Stimulated activated CD8-positive, alpha-beta memory T cell treated with anti-CD3 and anti-CD28 coated beads, Interleukin-4, amount 100 ng/mL, for 4 hours (primary cell): ENCODE results near the gene NUP133.
"Not testable (repeated sequence)": the region's sequence is repeated elsewhere in the genome, so short reads cannot be mapped to it uniquely, and the experiment has no call there.

Experiments used
- DNase-seq, 2 donors: peaks; one replicate each; pipeline ENCODE4 v3.0.0-alpha.2; 2020; ENCODE audit warnings: low read depth in 2 of 2, low spot score in 1 of 2

NUP133 gene

GRCh38 chr1:229509576-229509975, 1.4 kb upstream of the NUP133 start:
- DNase-seq = no peak

GRCh38 chr1:229508823-229509337, 739 bp upstream of the NUP133 start:
- no peak for DNase-seq

GRCh38 chr1:229507502-229507901, 639 bp downstream of the NUP133 start:
- DNase-seq = no peak

DNA sequence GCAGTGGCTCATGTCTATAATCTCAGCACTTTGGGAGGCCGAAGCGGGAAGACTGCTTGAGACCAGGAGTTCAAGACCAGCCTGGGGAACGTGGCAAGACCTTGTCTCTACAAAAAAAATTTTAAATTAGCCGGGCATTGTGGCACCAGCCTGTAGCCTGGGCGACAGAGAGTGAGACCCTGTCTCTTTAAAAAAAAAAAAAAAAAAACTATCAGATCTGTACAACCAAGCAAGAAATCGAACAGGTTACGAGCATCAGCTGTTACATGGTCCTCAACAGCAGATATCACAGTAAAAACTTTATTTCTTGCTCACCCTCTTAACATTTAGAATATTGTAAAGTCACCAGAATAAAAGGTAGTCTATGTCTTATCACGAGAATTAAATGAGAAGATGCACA, 1.5 kb downstream of the NUP133 start:
- no peak for DNase-seq

- DNase-seq = no peak
Observed at GRCh38 chr1:229495782-229496181, 12.4 kb downstream of the NUP133 start.

DNA sequence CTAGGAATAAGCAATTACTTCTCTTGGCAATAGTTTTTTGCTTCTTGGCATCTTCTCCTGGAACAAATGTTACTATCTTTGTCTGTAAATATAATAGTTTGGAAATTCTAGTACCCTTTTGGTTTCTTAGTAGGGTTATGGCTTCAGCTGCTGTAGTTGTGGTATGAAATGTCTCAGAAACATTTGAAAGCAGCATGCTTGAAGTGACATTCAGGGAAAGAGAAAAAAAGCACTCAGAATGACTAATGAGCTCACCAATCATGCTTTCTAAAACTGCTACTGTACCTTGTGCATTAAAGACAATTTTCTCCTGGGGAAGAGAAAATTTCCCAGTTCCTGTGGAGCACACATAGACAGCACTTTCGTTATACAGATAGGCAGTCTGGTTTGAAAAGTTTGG, 21.0 kb downstream of the NUP133 start:
- no peak for DNase-seq

DNA sequence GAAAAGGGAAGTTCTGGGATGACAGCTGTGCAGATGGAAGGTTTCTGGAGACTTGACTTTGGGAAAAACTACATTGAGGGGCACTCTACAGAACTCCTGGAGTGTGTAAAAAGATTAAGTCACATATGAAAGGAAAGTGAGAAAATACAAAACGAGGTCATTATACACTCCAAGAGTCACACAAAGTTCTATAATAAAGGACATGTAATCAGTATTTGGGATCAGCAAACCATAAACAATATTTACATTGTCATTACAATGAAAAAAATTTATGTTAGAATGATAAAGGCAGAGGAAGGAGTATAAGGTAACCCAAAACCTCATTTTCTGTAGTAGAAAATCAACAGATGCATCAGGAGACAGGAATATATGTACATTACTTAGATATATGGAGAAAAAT, 22.8 kb downstream of the NUP133 start:
- no peak for DNase-seq

- no peak for DNase-seq
Observed at GRCh38 chr1:229482511-229482910, 25.6 kb downstream of the NUP133 start.

GRCh38 chr1:229480495-229480894, 27.6 kb downstream of the NUP133 start:
- no peak for DNase-seq

- no peak for DNase-seq
Observed at GRCh38 chr1:229479660-229480399, 28.3 kb downstream of the NUP133 start.

- DNase-seq = no peak
Observed at GRCh38 chr1:229478852-229479251, 29.3 kb downstream of the NUP133 start.

DNA sequence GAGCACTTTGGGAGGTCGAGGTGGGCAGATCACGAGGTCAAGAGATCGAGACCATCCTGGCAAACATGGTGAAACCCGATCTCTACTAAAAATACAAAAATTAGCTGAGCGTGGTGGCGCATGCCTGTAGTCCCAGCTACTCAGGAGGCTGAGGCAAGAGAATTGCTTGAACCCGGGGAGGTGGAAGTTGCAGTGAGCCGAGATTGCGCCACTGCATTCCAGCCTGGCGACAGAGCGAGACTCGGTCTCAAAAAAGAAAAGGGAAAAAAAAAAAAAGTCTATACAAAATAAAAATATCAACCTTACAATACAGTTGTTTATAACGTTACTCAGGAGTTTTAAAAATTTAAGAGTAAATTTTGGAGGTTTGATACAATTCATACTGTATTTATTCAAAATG, 32.3 kb downstream of the NUP133 start:
- not testable (repeated sequence) for DNase-seq

- no peak for DNase-seq
Observed at GRCh38 chr1:229474509-229474908, 33.6 kb downstream of the NUP133 start.

GRCh38 chr1:229471175-229471574, 37.0 kb downstream of the NUP133 start:
- DNase-seq = no peak

DNA sequence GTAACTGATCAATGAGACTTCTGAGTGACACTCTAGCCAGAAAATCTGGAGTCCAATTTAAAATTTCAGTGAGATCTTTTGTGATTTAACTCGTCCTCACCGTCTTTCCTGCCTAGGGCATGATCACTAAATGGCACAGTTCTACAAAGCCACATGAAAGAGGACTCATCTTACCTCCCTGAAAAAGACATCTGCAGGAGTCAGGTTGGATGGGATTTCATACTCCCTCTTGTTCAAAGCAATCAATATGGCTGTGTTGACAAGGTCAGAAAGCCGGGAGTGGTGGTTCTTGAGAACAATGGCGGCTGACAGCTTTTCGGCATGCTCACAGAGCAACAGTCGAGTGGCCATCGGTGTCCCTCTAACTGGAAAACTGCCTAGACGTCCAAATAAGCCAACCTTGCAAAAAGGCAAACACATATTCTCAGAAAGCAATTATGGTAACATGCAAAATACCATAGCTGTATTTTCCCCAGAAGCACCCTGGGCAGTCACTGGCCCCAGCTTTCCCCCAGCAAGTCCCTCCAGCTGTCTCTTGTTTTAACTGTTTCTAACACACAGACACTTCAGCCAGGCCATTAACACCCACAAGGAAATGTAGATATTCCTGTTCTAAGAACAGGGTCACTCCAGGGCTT, 37.6 kb downstream of the NUP133 start:
- no peak for DNase-seq

DNA sequence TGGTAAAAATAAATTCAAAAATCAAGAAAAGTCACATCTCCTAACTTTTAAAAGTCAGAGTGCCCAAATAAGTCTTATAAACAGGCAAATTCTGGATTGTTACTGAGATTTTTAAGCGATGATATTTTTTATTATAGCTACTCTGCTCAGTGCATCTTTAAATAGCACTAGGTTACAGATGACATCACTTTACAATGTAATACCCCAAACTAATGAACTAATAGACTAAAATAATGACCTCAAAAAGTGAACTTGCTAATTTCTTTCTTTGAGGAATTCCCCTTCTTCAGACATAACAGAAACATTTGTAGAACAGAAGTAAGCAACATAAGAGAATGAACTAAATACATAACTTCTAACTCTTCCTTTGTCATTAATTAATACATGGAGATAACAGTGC, 41.3 kb downstream of the NUP133 start:
- DNase-seq = no peak

DNA sequence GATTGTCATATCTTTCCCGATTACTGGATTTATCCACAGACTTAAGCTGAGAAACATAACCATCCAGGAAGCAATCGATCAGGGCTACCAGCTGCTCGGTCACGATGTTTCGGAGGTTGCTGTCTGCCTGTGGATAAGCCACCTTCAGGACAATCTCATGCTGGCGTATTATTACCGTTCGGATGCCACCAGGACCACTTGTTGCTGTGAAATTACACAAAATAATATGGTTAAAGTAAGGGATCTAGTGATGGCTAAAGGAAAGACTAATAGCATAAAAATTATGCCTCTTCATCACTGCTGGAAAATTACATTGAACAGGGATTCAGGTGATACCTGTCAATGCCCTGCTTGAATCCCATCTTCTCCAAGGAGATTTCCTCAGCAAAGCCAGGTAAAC, 43.5 kb downstream of the NUP133 start:
- no peak for DNase-seq

- no peak for DNase-seq
Observed at GRCh38 chr1:229461032-229461668, 47.0 kb downstream of the NUP133 start.

DNA sequence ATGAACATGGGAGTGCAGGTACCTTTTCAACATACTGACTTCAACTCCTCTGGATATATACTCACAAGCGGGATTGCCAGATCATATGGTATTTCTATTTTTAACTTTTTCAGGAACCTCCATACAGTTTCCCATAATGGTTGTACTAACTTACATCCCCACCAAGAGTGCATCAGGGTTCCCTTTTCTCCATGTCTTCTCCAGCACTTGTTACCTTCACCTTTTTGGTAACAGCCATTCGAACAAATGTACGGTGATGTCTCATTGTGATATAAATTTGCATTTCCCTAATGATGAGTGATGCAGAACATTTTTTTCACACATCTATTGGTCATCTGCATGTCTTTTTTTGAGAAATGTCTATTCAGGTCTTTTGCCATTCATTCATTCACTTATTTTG, 48.3 kb downstream of the NUP133 start:
- DNase-seq = no peak

DNA sequence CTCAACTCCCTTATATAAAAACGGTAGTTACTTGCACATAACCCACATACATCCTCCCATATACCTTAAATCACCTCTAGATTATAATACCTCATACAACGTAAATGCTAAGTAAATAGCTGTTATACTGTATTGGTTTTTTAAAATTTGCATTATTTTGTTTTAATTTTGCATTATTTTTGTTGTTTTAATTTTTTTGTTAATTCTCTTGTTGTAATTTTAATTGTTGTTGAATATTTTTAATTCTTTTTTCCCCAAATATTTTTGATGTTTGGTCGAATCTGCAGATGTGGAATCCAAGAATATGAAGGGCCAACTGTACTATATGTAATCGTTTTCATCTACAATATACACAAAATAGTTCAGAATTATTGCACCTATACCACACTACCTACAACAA, 50.7 kb downstream of the NUP133 start:
- DNase-seq = no peak

DNA sequence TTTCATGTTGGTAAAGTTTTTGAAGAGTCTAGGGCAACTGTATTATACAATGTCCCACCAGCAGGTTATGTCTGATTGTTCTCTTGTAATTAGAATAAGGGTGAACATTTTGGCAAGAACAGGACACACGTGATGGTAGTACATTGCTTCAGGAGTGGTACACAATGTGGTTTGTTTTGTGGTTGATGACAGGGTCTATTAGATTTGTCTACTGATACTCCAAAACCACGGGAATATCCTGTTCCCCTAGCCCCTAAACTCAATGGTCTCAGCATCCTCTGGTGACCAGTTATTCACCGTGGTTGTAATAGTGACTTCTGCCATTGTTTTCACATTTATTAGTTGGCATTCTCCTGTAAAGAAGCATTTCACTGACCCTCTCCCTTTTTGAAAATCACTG, 52.1 kb downstream of the NUP133 start:
- no peak for DNase-seq

- DNase-seq = no peak
Observed at GRCh38 chr1:229454056-229454455, 54.1 kb downstream of the NUP133 start.
